Ectodermal cell (in vitro differentiated cells): ENCODE data around the gene STK32A.

Experiments
- H3K27ac ChIP-seq: 2 replicates; pipeline ENCODE4 v1.7.0; 2013; ENCODE audit warnings: mild to moderate bottlenecking, low read depth, low read length; ENCODE audit not compliant: insufficient read depth, poor library complexity, severe bottlenecking
- H3K27me3 ChIP-seq: 2 replicates; pipeline ENCODE4 v1.7.0; 2013; ENCODE audit warnings: mild to moderate bottlenecking, low read length; ENCODE audit not compliant: insufficient read depth, control insufficient read depth, poor library complexity, severe bottlenecking
- H3K36me3 ChIP-seq: one replicate; pipeline ENCODE4 v1.7.0; 2013; ENCODE audit warnings: low read length; ENCODE audit not compliant: control insufficient read depth, insufficient read depth
- H3K4me1 ChIP-seq: one replicate; pipeline ENCODE4 v1.7.0; 2013; ENCODE audit warnings: low read length; ENCODE audit not compliant: control insufficient read depth, insufficient read depth
- H3K4me3 ChIP-seq: 2 replicates; pipeline ENCODE4 v1.7.0; 2013; ENCODE audit warnings: low read depth, low read length, control low read depth; ENCODE audit not compliant: insufficient read depth
- H3K9me3 ChIP-seq: 2 replicates; pipeline ENCODE4 v1.7.0; 2013; ENCODE audit warnings: mild to moderate bottlenecking, low read length, moderate library complexity; ENCODE audit not compliant: control insufficient read depth
- WGBS, 2 experiments: methylation state at CpG; one replicate each; pipeline ENCODE4 v1.1.7; 2013; ENCODE audit warnings: missing lambda C conversion rate in 2 of 2; 5-methylcytosine and 5-hydroxymethylcytosine counted together

Gene STK32A

GRCh38 chr5:147307170-147307569 lies 72.3 kb downstream of the STK32A start:
- 92% methylated on average over 4 of the region's 4 CpGs for WGBS, 2 experiments
- no peak overlapping the region for H3K4me3 ChIP-seq
- no peak overlapping the region for H3K27ac ChIP-seq
- no peaks in the 10 kb centered on the region for H3K4me1 ChIP-seq
- no peaks in the 10 kb centered on the region for H3K27me3 ChIP-seq
- no peaks in the 10 kb centered on the region for H3K36me3 ChIP-seq
- no peaks in the 10 kb centered on the region for H3K9me3 ChIP-seq

GRCh38 chr5:147309621-147310020 lies 74.8 kb downstream of the STK32A start:
- Histone ChIP-seq H3K4me1 (no peaks in the 10 kb centered on the region), H3K4me3 (no peak overlapping the region), H3K27me3 (no peaks in the 10 kb centered on the region), H3K27ac (no peak overlapping the region), H3K36me3 (no peaks in the 10 kb centered on the region), H3K9me3 (no peaks in the 10 kb centered on the region)
- 85% methylated on average over 2 of the region's 4 CpGs; no CpG with 5 or more reads in 1 of the 2 experiments for WGBS, 2 experiments

GRCh38 chr5:147310059-147310704 lies 75.4 kb downstream of the STK32A start:
- no peaks in the 10 kb centered on the region for H3K4me1 ChIP-seq
- no peak overlapping the region for H3K27ac ChIP-seq
- H3K36me3 ChIP-seq = no peaks in the 10 kb centered on the region
- H3K4me3 ChIP-seq = no peak overlapping the region
- H3K27me3 ChIP-seq = no peaks in the 10 kb centered on the region
- no peaks in the 10 kb centered on the region for H3K9me3 ChIP-seq
- 85% methylated on average over 10 of the region's 10 CpGs for WGBS, 2 experiments

- H3K4me3 ChIP-seq = no peak overlapping the region
- WGBS, 2 experiments = 99 to 100% methylated on average over 5 to 6 of the region's 7 CpGs
- no peaks in the 10 kb centered on the region for H3K9me3 ChIP-seq
- H3K27ac ChIP-seq = no peak overlapping the region
- no peaks in the 10 kb centered on the region for H3K27me3 ChIP-seq
- H3K4me1 ChIP-seq = no peaks in the 10 kb centered on the region
- H3K36me3 ChIP-seq = no peaks in the 10 kb centered on the region
Observed at GRCh38 chr5:147317978-147318684, 83.3 kb downstream of the STK32A start.

GRCh38 chr5:147321569-147321968 lies 86.7 kb downstream of the STK32A start:
- Histone ChIP-seq H3K4me1 (no peaks in the 10 kb centered on the region), H3K27ac (no peak overlapping the region), H3K9me3 (no peaks in the 10 kb centered on the region), H3K4me3 (no peak overlapping the region), H3K27me3 (no peaks in the 10 kb centered on the region), H3K36me3 (no peaks in the 10 kb centered on the region)
- 86 to 100% methylated on average over 1 of the region's 1 CpG for WGBS, 2 experiments

GRCh38 chr5:147327421-147327820 lies 92.6 kb downstream of the STK32A start:
- Histone ChIP-seq H3K36me3 (no peaks in the 10 kb centered on the region), H3K9me3 (no peaks in the 10 kb centered on the region), H3K4me1 (peaks cover under 1% of the 10 kb centered on the region), H3K27ac (no peak overlapping the region), H3K27me3 (no peaks in the 10 kb centered on the region), H3K4me3 (no peak overlapping the region)
- WGBS, 2 experiments = 89 to 90% methylated on average over 3 to 4 of the region's 4 CpGs

GRCh38 chr5:147327905-147328304 lies 93.1 kb downstream of the STK32A start:
- 91 to 98% methylated on average over 2 of the region's 2 CpGs for WGBS, 2 experiments
- peaks cover 6% of the 10 kb centered on the region for H3K4me1 ChIP-seq
- no peaks in the 10 kb centered on the region for H3K27me3 ChIP-seq
- H3K9me3 ChIP-seq = no peaks in the 10 kb centered on the region
- no peak overlapping the region for H3K27ac ChIP-seq
- H3K4me3 ChIP-seq = no peak overlapping the region
- H3K36me3 ChIP-seq = no peaks in the 10 kb centered on the region

- no peaks in the 10 kb centered on the region for H3K27me3 ChIP-seq
- peak overlapping the region; percentile 18 for H3K27ac ChIP-seq
- no peak overlapping the region for H3K4me3 ChIP-seq
- no peaks in the 10 kb centered on the region for H3K9me3 ChIP-seq
- WGBS, 2 experiments = 34 to 51% methylated on average over 3 to 4 of the region's 4 CpGs
- H3K4me1 ChIP-seq = peaks cover 18% of the 10 kb centered on the region
- no peaks in the 10 kb centered on the region for H3K36me3 ChIP-seq
Observed at GRCh38 chr5:147332658-147333057, 97.8 kb downstream of the STK32A start.

- Histone ChIP-seq H3K27me3 (no peaks in the 10 kb centered on the region), H3K4me3 (no peak overlapping the region), H3K36me3 (no peaks in the 10 kb centered on the region), H3K9me3 (no peaks in the 10 kb centered on the region), H3K27ac (no peak overlapping the region), H3K4me1 (peaks cover 18% of the 10 kb centered on the region)
- 82 to 86% methylated on average over 4 of the region's 4 CpGs for WGBS, 2 experiments
Observed at GRCh38 chr5:147336876-147337275, 102.0 kb downstream of the STK32A start.

GRCh38 chr5:147339313-147339712 lies 104.5 kb downstream of the STK32A start:
- WGBS, 2 experiments = 92 to 97% methylated on average over 4 of the region's 4 CpGs
- Histone ChIP-seq H3K4me1 (peaks cover 11% of the 10 kb centered on the region), H3K27ac (no peak overlapping the region), H3K36me3 (no peaks in the 10 kb centered on the region), H3K4me3 (no peak overlapping the region), H3K27me3 (no peaks in the 10 kb centered on the region), H3K9me3 (no peaks in the 10 kb centered on the region)
